GM12873 (cell line): Measurements from ENCODE around the gene GALNTL6.

Experiments used
- TF ChIP-seq, protein P1 (sequence below): IDR thresholded peaks from 2 replicates; pipeline ENCODE4 v1.5.1; 2012; ENCODE audit warnings: low read depth, mild to moderate bottlenecking, moderate library complexity, low read length, control low read depth; ENCODE audit not compliant: insufficient read depth; ENCODE audit errors: missing control alignments

The GALNTL6 gene

DNA sequence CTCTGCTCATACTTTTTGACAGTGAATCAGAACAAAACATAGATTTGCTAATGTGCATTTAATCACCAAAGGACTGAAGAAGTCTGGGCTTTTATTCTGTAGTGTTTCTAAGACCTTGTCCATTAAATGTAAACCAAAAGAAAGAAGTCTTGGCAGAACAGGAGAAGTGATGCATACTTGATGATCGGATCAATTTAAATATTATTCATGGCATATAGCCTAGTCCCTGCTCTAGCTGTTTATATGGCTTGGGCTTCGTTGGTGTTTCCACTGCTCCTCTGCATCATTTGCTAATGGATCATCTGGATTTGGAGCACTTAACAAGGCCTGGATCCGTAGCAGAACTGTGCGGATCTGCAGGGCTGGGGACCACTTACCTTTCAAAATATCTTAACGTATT is 566.6 kb downstream of the GALNTL6 start:
- TF ChIP-seq, protein P1, sequence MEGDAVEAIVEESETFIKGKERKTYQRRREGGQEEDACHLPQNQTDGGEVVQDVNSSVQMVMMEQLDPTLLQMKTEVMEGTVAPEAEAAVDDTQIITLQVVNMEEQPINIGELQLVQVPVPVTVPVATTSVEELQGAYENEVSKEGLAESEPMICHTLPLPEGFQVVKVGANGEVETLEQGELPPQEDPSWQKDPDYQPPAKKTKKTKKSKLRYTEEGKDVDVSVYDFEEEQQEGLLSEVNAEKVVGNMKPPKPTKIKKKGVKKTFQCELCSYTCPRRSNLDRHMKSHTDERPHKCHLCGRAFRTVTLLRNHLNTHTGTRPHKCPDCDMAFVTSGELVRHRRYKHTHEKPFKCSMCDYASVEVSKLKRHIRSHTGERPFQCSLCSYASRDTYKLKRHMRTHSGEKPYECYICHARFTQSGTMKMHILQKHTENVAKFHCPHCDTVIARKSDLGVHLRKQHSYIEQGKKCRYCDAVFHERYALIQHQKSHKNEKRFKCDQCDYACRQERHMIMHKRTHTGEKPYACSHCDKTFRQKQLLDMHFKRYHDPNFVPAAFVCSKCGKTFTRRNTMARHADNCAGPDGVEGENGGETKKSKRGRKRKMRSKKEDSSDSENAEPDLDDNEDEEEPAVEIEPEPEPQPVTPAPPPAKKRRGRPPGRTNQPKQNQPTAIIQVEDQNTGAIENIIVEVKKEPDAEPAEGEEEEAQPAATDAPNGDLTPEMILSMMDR, result no peak

DNA sequence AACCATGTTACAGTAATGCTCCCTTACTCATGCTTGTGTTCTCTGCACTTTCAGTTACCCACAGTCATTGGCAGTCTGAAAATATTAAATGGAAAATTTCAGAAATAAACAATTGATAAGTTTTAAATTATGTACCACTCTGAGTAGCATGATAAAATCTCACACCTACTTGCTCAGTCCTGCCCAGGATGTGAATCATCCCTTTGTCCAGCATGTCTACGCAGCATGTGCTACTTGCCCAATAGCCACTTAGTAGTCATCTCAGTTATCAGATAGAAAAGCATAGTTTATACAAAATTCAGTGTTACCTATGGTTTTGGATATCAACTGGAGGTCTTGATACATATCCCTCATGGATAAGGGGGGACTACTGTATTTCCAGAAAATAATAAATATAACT is 577.1 kb downstream of the GALNTL6 start:
- TF ChIP-seq, protein P1, result no peak

DNA sequence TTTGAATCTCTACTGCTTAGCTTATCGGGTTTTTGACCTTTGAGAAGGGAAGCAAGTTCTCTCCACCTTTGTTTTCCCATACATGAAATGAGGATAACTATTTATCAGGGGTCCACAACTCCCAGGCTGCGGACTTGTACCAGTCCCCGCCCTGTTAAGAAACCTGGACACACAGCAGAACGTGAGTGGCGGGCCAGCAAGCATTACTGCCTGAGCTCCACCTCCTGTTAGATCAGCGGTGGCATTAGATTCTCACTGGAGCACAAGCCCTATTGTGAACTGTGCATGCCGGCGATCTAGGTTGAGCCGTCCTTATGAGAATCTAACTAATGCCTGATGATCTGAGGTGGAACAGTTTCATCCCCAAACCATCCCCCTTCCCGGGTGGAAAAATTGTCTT is 579.5 kb downstream of the GALNTL6 start:
- TF ChIP-seq, protein P1, result no peak

DNA sequence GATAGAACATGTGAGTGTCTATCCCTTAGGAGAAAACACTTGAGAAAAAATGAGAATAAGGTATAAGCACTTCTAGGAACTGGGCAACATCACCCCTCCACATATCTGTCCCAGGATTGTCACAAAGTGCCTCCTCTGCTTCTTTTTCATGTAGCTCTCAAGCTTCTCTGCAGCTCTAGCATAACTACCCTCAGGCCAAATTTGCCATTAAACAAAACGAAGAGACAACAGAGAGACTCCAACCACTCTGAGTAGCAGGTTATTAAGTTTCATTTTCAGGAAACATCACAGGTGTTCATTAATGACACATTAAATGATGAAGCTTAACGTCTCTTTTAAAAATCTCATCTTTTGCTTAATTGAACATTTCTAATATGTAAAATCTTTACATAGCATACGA is 580.0 kb downstream of the GALNTL6 start:
- TF ChIP-seq, protein P1, result no peak

DNA sequence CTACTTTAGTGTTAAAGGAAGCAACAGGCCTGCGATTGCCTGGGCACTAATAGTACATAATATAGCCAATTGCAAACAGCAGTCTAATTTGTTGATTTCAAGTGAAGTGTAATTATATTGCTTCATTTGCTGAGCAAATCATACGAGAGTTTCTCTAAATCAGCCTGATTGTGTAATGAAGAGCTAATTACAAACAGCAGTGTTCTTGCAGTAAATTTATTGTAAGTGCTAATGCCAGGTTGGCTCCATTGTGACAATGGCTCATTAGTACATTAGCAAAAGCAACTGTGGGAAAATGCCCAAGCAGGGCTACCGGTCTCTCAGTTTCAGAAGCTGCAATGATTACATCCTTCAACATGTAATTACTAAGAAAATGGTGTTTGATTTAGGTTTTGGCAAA is 591.5 kb downstream of the GALNTL6 start:
- TF ChIP-seq, protein P1, result no peak

DNA sequence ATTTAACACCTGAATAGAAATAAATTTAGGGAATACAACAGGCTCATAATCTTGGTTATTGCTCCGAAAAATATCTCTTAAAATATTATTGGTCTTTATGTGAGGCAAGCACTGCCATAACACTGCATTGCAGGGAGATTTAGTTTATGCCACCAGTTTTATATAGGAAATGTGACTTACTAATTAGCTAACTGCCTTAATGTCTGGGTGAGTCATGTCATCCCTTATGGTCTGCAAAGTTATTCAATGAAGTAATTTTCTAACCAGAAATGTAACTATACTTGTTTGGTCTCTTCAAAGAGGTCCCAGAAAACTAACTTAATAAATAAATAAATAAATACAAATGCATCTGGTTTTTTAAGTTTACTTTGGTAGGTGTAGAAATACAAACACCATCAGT is 597.2 kb downstream of the GALNTL6 start:
- TF ChIP-seq, protein P1, result no peak

DNA sequence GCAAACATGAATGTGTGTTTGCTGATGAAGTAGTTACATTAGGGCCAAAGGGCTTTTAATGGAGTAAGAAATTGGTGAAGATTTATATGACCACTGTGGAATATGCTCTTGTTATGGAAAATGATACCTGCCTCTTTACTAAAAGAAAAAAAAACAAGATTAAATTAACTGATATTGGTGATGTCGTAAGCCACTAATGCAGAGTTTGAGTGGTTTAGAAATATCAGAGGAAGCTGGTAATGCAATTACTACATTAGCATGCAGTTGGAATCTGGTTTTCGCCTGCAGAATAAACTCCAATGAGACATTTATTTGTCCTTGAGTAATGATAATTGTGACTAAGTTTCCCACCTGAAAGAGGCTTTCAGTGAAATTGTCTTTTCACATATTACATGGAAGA is 597.9 kb downstream of the GALNTL6 start:
- TF ChIP-seq, protein P1, result no peak
